Activated naive CD8-positive, alpha-beta T cell treated with anti-CD3 and anti-CD28 coated beads for 36 hours (primary cell): ENCODE data around the gene CLMN. TPM values are rescaled to one million over a fixed set of nuclear protein-coding genes. Genes with fewer than 3 reads are reported as not detected.

Experiments used
- DNase-seq: peaks from one replicate; pipeline ENCODE4 v3.0.0; 2021
- H3K27ac Mint-ChIP-seq: one replicate; pipeline ENCODE4 v1.8.0; 2022; ENCODE audit warnings: mild to moderate bottlenecking, moderate library complexity, mixed read lengths
- H3K27me3 Mint-ChIP-seq: one replicate; pipeline ENCODE4 v1.8.0; 2022; ENCODE audit warnings: mild to moderate bottlenecking, mixed read lengths
- H3K36me3 Mint-ChIP-seq: one replicate; pipeline ENCODE4 v1.8.0; 2021; ENCODE audit warnings: mild to moderate bottlenecking, mixed read lengths
- H3K4me1 Mint-ChIP-seq: one replicate; pipeline ENCODE4 v1.8.0; 2021; ENCODE audit warnings: mixed read lengths
- H3K4me3 Mint-ChIP-seq: one replicate; pipeline ENCODE4 v1.8.0; 2022; ENCODE audit warnings: mild to moderate bottlenecking, moderate library complexity, mixed read lengths
- H3K9me3 Mint-ChIP-seq: one replicate; pipeline ENCODE4 v1.8.0; 2022; ENCODE audit warnings: mixed read lengths
- total RNA-seq, 2 experiments: library from RNA; stranded (reverse); gene quantifications; one replicate each; pipeline ENCODE4 v1.2.3, GENCODE V29; 2021

The CLMN gene
- total RNA-seq, 2 experiments from 2014 or later, result 0.66 to 0.91 TPM

DNA sequence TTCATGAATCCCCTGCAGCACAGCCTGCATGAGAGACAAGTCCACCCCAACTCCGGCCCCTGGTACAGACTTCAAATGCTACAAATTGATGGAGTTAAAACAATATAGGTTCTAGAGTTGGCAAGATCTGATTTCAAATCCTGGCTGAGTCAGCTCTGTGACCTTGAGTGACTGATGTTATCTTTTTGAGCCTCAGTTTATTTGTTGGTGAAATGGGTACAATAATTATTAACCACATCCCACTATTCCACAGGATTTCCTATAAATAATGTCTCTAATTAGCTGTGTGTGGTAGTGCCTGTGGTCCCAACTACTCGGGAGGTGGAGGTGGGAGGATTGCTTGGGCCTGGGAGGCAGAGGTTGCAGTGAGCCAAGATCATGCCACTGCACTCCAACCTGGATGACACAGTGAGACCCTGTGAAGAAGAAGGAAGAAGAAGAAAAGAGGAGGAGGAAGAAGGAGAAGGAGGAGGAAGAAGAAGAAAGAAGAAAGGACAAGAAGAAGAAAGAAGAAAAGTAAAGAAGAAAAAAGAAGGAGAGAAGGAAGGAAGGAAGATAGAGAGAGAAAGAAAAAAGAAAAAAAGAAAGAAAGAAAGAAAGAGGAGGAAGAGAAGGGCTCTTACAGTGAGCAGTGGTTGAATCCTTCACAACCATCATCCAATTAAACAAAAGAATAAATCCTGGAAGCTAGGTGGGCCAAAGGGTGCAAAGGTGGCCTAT lies 122.7 kb downstream of the CLMN start:
- no peaks in the 10 kb centered on the region for H3K27me3 Mint-ChIP-seq
- H3K36me3 Mint-ChIP-seq, result no peaks in the 10 kb centered on the region
- no peak overlapping the region for H3K4me3 Mint-ChIP-seq
- DNase-seq, result no peak
- no peaks in the 10 kb centered on the region for H3K9me3 Mint-ChIP-seq
- no peaks in the 10 kb centered on the region for H3K4me1 Mint-ChIP-seq
- no peak overlapping the region for H3K27ac Mint-ChIP-seq

DNA sequence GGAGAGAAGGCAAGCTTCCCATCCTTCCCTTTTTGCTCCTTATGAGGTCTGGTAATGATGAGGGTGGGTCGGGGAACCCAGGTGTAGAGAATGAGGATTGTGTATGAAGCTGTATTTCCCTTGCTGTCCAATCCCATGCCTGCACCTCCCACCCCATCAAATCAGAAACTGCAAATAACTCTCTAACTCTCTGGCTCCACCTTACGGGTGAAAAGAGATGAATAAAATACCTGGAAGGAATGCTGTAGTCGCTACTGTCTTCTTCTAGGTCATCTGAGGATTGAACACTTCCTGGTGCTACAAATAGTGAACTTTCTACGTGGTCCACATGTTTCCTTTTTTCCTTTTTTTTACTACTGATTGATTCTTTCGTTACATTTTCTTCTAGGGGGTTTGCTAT lies 123.4 kb downstream of the CLMN start:
- H3K9me3 Mint-ChIP-seq, result no peaks in the 10 kb centered on the region
- no peaks in the 10 kb centered on the region for H3K4me1 Mint-ChIP-seq
- H3K27ac Mint-ChIP-seq, result no peak overlapping the region
- no peaks in the 10 kb centered on the region for H3K27me3 Mint-ChIP-seq
- H3K4me3 Mint-ChIP-seq, result no peak overlapping the region
- no peaks in the 10 kb centered on the region for H3K36me3 Mint-ChIP-seq
- no peak for DNase-seq

DNA sequence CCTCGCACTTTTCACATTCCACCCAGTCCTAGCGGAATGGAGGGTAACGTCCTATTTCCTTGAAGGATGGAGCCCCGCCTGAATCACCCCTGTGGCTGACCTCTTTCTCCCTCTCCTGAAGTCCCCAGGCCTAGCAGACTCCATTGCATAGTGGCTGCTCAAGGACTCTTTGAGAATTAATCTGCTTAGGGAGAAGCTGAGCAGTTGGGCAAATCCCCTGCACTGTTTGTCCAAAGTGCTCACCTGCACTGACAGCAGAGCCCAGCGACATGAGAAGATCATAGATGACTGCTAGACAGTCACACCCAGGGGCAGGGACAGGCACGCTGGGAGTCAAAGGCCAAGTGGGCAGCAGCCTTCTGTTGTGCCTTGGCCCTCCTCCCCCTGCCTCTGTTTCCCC lies 124.7 kb downstream of the CLMN start:
- Mint-ChIP-seq H3K9me3 (no peaks in the 10 kb centered on the region), H3K4me1 (no peaks in the 10 kb centered on the region), H3K27me3 (no peaks in the 10 kb centered on the region), H3K36me3 (no peaks in the 10 kb centered on the region), H3K4me3 (no peak overlapping the region), H3K27ac (no peak overlapping the region)
- DNase-seq, result no peak

DNA sequence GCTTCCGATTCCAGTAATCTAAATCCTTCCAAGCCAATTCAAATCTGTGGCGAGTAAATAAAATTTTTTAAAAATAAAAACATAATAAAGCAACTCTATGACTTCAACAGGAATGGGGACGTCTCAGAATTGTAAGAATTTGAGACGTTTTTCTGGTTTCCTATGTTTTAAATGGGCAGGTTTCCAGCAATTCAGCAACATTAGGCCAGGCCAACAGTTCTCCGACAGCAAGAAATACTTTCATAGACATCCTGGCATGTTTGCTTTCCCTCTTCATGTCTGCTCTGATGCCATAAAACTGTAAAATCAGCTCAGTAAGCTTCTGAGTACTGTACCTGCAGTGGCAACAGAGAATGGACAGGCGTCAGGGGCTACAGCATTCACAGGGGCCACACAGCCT lies 126.6 kb downstream of the CLMN start:
- Mint-ChIP-seq H3K4me3 (no peak overlapping the region), H3K27ac (no peak overlapping the region), H3K27me3 (no peaks in the 10 kb centered on the region), H3K4me1 (no peaks in the 10 kb centered on the region), H3K36me3 (no peaks in the 10 kb centered on the region), H3K9me3 (no peaks in the 10 kb centered on the region)
- no peak for DNase-seq

DNA sequence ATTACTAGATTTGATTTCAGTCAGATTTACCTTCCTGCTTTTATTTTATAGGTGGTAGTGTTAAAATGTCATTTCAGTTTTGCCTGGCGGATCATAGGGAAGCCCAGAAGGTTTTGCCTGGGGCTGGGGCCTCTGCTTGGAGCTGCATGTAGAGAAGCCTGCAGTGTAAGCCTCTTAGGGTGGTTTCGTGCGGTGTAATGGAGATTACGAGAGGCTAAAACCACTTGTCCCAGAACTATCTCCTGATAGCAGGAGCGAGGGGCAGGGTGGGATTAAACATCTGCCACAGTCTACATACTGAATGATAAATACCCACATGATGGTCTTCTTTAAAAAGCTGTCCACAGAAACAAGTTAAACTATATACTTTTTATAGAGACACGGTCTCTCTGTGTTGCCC lies 127.4 kb downstream of the CLMN start:
- Mint-ChIP-seq H3K9me3 (no peaks in the 10 kb centered on the region), H3K27me3 (no peaks in the 10 kb centered on the region), H3K4me1 (no peaks in the 10 kb centered on the region), H3K4me3 (no peak overlapping the region), H3K27ac (no peak overlapping the region), H3K36me3 (no peaks in the 10 kb centered on the region)
- no peak for DNase-seq

DNA sequence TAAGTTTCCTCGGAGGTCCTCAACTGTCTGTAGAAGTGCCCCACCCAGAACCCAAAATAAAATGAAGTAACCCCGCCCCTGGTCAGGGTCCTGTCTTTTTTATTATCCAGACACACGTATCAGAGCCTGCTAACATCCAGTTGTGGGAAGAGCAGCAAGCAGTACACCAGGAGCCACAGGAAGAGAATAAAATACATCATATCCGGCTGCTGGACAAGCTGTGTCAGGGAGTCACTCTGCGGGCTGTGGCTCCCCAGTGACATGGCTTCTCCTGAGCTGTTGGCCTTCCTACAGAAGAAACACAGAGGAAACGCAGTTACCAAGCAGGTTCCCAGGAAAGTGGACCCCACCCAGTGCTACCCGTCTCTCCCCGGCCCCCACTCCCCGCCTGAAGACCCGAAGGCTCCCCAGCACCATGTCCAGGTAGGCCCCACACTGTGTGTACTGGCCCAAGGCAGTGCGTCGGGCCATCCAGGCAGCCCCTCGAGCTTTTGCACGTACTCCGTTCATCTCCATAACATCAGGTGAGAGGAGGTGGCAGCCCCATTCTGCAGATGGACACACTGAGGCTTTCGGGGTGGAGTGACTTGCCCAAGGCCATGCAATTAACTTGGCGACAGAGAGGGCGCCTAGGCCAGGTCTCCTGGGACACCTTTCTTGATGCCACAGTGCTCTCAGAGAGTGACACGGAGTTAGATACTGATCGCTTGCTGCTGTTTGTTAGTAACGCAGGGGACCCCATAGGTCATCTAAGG lies 128.1 kb downstream of the CLMN start:
- DNase-seq, result no peak
- Mint-ChIP-seq H3K27ac (no peak overlapping the region), H3K4me3 (no peak overlapping the region), H3K27me3 (peaks cover under 1% of the 10 kb centered on the region), H3K9me3 (no peaks in the 10 kb centered on the region), H3K4me1 (no peaks in the 10 kb centered on the region), H3K36me3 (no peaks in the 10 kb centered on the region)

DNA sequence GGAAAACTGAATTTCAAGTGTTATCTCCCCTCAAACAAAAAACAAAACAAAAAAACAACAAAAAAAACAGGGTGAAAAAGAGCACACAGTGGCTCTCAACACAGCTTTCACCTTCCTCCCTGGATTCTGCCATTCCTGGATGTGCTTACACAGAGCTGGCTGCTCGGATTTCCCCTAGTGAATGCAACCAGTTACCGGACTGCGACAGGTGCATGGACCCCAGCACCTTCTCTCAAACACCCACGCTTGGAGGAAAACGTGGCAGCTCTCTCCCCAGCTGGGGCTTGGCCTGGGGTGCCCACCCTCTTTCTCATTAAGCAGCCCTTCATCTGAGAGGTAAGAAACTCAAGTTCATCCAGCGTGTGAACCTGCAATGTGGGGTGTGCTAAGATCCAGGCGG lies 128.9 kb downstream of the CLMN start:
- no peak overlapping the region for H3K4me3 Mint-ChIP-seq
- H3K27ac Mint-ChIP-seq, result no peak overlapping the region
- no peaks in the 10 kb centered on the region for H3K4me1 Mint-ChIP-seq
- no peak for DNase-seq
- peaks cover 8% of the 10 kb centered on the region for H3K27me3 Mint-ChIP-seq
- H3K9me3 Mint-ChIP-seq, result no peaks in the 10 kb centered on the region
- H3K36me3 Mint-ChIP-seq, result no peaks in the 10 kb centered on the region

DNA sequence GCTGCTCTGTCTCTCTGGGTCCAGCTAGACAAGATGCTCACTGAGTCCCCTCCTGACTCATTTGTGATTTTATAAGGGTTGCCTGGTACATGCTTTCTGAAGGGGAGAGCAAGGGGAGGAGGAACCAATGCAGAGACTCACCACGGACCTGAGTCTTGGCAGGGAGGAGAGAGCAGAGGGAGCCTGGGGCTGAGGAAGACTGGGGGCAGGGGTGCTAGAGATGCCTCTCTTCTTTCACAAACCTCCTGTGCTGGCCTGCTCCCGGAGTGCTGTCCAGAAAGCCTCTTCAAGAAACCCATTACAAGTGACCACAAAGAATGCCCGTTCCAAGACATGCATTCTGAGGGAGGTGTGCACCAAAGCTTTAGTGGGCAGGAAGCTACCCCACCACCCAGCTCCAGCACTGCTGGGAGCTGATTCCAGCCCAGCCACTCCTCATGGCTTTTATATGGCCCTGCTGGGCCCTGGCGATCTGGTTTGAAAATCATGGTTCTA lies 129.3 kb downstream of the CLMN start:
- Mint-ChIP-seq H3K27me3 (peaks cover 12% of the 10 kb centered on the region), H3K36me3 (no peaks in the 10 kb centered on the region), H3K9me3 (no peaks in the 10 kb centered on the region), H3K4me3 (no peak overlapping the region), H3K4me1 (no peaks in the 10 kb centered on the region), H3K27ac (no peak overlapping the region)
- DNase-seq, result no peak

DNA sequence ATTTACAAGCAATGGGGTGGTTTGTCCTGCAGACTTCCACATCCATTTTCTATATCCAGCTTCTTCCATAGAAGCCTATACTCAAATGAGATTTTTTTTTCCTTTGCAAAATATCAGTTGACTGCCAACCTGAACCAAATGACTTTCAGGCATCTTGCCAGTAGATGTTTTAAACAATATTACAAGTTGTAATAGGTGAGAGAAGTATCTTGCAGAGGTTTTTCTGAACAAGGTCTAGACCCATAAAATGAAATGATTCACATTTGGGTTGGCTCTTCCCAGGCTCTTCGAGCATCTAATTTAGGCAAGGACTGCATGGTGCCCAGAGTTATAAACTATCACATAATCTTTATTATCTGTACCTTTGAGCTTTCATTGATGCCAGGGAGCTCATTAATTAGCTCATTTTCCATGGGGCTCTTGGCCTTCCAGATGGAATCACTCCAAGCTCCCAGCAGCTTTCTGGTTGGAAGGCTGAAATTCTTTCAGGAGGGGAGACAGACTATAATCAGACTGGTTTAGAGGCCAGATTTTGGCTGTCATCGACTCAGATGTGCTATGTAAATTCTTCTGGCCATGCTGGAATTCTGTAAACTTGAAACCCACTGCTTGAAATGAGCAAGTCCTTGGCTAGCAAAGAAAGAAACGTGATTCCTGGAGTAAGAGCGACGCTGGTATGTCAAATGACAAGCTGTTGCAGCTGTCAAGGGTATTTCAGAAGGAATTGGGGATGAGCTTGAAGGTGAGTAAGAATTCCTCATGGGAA lies 130.2 kb downstream of the CLMN start:
- no peak for DNase-seq
- Mint-ChIP-seq H3K4me3 (no peak overlapping the region), H3K27me3 (peaks cover 19% of the 10 kb centered on the region), H3K27ac (no peak overlapping the region), H3K4me1 (no peaks in the 10 kb centered on the region), H3K36me3 (no peaks in the 10 kb centered on the region), H3K9me3 (no peaks in the 10 kb centered on the region)

DNA sequence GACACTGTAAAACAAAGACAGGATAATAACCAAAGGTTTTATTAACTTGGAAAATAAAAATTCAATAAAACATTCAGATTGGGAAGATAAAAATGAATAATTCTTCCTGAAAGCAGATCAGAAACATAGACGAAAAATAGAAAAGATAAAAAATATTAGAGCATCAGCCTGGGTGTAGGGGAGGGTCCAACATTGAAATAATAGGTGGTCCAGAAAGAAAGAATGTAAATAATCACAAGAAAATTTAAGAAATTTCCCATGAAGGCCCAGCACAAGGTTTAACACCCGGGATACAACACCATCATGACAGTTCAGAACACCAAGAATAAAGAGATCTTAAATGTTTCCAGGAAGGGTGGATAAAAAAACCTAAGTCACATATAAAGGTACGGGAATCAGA lies 131.3 kb downstream of the CLMN start:
- Mint-ChIP-seq H3K9me3 (no peaks in the 10 kb centered on the region), H3K27me3 (peaks cover 25% of the 10 kb centered on the region), H3K4me1 (no peaks in the 10 kb centered on the region), H3K4me3 (no peak overlapping the region), H3K36me3 (no peaks in the 10 kb centered on the region), H3K27ac (no peak overlapping the region)
- no peak for DNase-seq

DNA sequence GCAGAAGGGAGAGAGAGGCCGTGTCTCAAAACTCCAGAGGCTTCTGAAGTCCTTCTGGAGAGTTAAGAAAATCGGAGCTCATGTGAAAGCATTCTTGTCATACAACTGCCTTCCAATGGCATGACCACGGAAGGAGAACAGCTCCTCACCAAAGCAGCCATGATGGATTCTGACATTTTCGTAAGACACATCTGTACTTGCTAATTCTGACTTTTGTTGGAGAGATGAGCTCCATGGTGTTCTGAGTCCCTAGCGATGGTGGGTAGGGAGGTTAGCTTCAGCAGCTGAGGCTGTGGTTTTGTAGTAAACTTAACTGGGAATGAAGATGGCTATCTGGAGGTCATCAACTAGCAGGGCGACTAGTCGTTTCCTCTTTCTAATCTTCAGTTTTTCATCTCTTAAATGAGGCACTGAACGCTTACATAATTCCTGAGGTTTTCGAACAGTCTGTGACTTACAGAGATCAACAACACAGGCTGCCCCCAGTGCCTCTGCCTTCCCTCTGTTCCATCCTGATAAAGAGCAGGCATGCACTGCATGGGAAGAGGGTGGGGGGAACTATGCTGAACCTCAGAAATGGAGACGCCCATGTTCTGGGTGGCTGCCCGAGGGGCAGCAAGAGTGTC lies 133.8 kb downstream of the CLMN start:
- no peak for DNase-seq
- H3K27me3 Mint-ChIP-seq, result peaks cover 25% of the 10 kb centered on the region
- H3K4me3 Mint-ChIP-seq, result no peak overlapping the region
- H3K9me3 Mint-ChIP-seq, result no peaks in the 10 kb centered on the region
- H3K36me3 Mint-ChIP-seq, result peaks cover 5% of the 10 kb centered on the region
- H3K27ac Mint-ChIP-seq, result no peak overlapping the region
- no peaks in the 10 kb centered on the region for H3K4me1 Mint-ChIP-seq

DNA sequence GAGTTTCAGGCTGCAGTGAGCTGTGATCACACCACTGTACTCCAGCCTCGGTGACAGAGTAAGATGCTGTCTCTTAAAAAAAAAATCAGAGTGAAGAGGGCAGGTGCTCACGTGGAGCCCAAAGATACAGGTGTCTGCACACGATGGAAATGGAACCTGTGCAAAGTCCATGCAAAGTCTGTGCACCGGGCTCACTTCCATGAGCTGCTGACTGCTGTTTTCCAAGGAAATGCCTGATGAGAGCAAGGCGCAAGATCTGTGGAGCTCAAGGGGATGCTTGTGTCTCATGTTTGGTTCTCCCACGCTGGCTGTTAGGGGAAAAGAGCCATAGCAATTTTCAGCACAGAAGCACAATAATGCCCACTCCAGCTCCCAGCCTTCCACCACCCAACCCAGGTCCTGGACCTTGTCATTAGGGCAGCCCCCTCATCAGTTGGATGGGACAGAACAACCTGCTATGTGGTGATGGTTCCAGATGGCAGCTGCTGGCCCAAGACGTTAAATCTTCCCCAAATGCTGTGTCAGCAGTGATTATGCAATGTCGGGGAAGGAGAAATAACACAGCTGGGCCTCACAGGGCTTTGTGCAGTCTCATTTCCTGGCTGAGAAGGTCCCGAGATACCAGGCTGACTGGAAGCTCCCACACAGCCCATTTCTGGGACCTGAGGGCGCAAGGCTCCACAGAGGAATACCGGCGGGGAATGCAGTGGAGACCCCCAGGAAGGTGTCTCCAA lies 134.5 kb downstream of the CLMN start:
- peaks cover 25% of the 10 kb centered on the region for H3K27me3 Mint-ChIP-seq
- peaks cover 5% of the 10 kb centered on the region for H3K36me3 Mint-ChIP-seq
- H3K4me1 Mint-ChIP-seq, result no peaks in the 10 kb centered on the region
- H3K4me3 Mint-ChIP-seq, result no peak overlapping the region
- H3K27ac Mint-ChIP-seq, result no peak overlapping the region
- DNase-seq, result no peak
- no peaks in the 10 kb centered on the region for H3K9me3 Mint-ChIP-seq

DNA sequence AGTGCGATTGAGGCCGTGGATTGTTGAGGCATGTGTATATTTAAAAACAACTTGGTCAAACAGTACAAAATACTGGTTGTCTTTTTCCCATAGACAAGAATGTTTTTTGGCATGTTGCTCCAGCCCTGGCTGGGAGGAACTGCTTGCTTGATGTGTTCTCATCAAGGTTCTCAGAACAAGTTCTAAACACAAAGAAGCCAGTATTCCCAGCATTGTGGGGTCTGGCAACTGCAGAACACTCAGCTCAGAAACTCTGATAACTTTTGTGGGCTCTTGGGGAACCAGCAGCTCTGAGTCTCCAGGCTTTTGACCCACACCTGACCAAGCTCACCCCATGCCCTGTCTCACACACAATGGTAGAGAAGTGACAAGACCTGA lies 135.3 kb downstream of the CLMN start:
- H3K4me1 Mint-ChIP-seq, result no peaks in the 10 kb centered on the region
- peaks cover 5% of the 10 kb centered on the region for H3K36me3 Mint-ChIP-seq
- H3K9me3 Mint-ChIP-seq, result no peaks in the 10 kb centered on the region
- no peak overlapping the region for H3K4me3 Mint-ChIP-seq
- no peak for DNase-seq
- H3K27me3 Mint-ChIP-seq, result peaks cover 25% of the 10 kb centered on the region
- H3K27ac Mint-ChIP-seq, result no peak overlapping the region

DNA sequence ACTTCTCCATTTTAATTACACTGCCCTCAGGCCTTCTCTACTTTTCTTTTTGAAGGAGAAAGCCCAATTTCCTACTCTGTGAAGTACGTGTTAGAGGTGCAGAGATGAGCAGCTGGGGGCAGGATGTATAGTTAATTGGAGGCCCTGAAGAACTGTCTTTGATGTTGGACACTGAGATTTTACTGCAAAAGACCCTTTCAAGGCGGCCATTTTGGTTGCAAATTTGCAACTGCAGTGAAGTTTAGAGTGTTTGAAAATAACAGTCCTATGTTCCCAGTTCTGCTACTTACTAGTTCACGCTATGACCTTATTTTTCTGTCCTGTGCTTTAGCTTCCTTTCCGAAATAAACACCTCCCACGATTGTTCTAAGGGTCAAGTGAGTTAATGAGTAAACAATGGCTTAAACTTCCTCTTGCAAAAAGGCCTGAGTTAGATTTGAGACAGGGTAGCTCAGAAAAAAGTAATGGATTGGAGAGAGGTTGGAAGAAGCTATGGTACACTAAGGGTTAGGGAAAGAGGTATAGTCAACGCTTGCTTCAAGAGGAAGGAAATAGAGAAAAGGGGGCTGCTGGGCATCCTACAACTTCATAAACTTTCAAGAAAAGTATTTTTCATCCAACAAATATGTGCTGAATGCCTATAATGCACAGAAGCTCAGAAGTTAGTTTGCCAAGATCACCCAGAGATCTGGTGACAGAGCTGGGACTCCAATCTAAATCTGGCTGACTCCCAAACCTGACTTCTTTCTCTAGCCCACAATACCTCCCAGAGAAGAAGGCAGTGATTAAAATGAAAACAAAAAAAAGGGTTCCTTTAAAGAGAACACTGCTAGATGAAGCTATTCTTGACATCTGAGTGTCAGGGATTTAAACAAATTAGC lies 135.9 kb downstream of the CLMN start:
- Mint-ChIP-seq H3K36me3 (peaks cover 5% of the 10 kb centered on the region), H3K4me1 (no peaks in the 10 kb centered on the region), H3K27ac (no peak overlapping the region), H3K4me3 (no peak overlapping the region), H3K27me3 (peaks cover 25% of the 10 kb centered on the region), H3K9me3 (no peaks in the 10 kb centered on the region)
- DNase-seq, result no peak
